Keratinocyte (primary cell): ENCODE data around the gene ZNF544.

Experiments
- CTCF ChIP-seq, 3 experiments: IDR thresholded peaks in 1 of 3; conservative IDR thresholded peaks in 1 of 3; optimal IDR thresholded peaks in 1 of 3; 2 replicates in 2 of 3; 3 replicates in 1 of 3; pipeline versions ENCODE3 to v1.5.1; 2011; ENCODE audit warnings: low read length in 3 of 3, mild to moderate bottlenecking in 3 of 3, moderate library complexity in 2 of 3, control low read depth in 1 of 3, inconsistent platforms in 1 of 3; ENCODE audit not compliant: insufficient read depth in 2 of 3; ENCODE audit errors: extremely low read depth in 1 of 3
- EZH2 ChIP-seq: IDR thresholded peaks from one replicate; pipeline ENCODE4 v1.6.1; 2012; ENCODE audit warnings: inconsistent platforms, mild to moderate bottlenecking, low read length, moderate library complexity

GRCh38 chr19:58311345-58311865, 82.7 kb downstream of the ZNF544 start:
- TF ChIP-seq CTCF (optimal IDR thresholded peaks at IDR 0.05 in 1 of 3, IDR thresholded peaks at IDR 0.05 in 1 of 3, conservative IDR thresholded peaks at IDR 0.05 in 1 of 3; ENCODE audit: extremely low read depth in 1 of 3, insufficient read depth in 2 of 3, low read length in 3 of 3) (no peak), EZH2 (no peak)
